IMR-90 (cell line): Measurements from ENCODE around the gene C19orf73. TPM values are rescaled to one million over a fixed set of nuclear protein-coding genes. Genes with fewer than 3 reads are reported as not detected.

Experiments used
- ATAC-seq: fragments of 200-7000 bp; cut with Tn5 transposase; 2 replicates; pipeline ENCODE4 v1.9.1; 2020; ENCODE audit warnings: low read depth, mild to moderate bottlenecking, moderate library complexity
- BruUV-seq: library from RNA; stranded (reverse); fragments of 400-500 nt; replicated peaks from 2 replicates; lab custom pipeline; 2021; lab: Mats Ljungman, UMichigan
- CTCF ChIA-PET: fragments of 300-600 bp; formaldehyde crosslinking; extraction: SDS; loops from one replicate; lab custom pipeline; 2021; ENCODE audit warnings: antibody characterized with exemption; lab: Yijun Ruan, JAX
- POLR2A ChIA-PET: fragments of 300-600 bp; sonication (Branson Sonifier 250); formaldehyde crosslinking; loops from one replicate; lab custom pipeline; 2022; ENCODE audit warnings: antibody characterized with exemption; ENCODE audit not compliant: unreplicated experiment; lab: Charles Lee
- DNase-seq: peaks from one replicate; pipeline ENCODE4 v3.0.0; 2013
- H2AFZ ChIP-seq: replicated peaks from 2 replicates; pipeline ENCODE3; 2013; ENCODE audit warnings: low read length, mild to moderate bottlenecking; ENCODE audit not compliant: poor library complexity
- H2AK5ac ChIP-seq: 2 replicates; pipeline ENCODE4 v1.6.1; 2013; ENCODE audit warnings: low read depth, low read length, inconsistent platforms
- H2AK9ac ChIP-seq: replicated peaks from 2 replicates; pipeline ENCODE3; 2013; ENCODE audit warnings: mild to moderate bottlenecking, low read depth, low read length, moderate library complexity; ENCODE audit not compliant: poor library complexity
- H2BK120ac ChIP-seq: 2 replicates; pipeline ENCODE4 v1.6.1; 2013; ENCODE audit warnings: low read depth, low read length, inconsistent platforms
- H2BK15ac ChIP-seq: 3 replicates; pipeline ENCODE4 v1.6.1; 2013; ENCODE audit warnings: low read depth, low read length, inconsistent platforms
- H2BK20ac ChIP-seq: 2 replicates; pipeline ENCODE4 v1.6.1; 2013; ENCODE audit warnings: low read depth, mild to moderate bottlenecking, inconsistent platforms, low read length, moderate library complexity
- H2BK5ac ChIP-seq: 2 replicates; pipeline ENCODE4 v1.6.1; 2013; ENCODE audit warnings: mild to moderate bottlenecking, low read depth, low read length, inconsistent platforms; ENCODE audit not compliant: poor library complexity, severe bottlenecking
- H3K14ac ChIP-seq: replicated peaks from 2 replicates; pipeline ENCODE4 v1.6.1; 2013; ENCODE audit warnings: low read depth, low read length, inconsistent platforms
- H3K18ac ChIP-seq: 2 replicates; pipeline ENCODE4 v1.6.1; 2013; ENCODE audit warnings: low read depth, low read length, control low read depth
- H3K23ac ChIP-seq: 2 replicates; pipeline ENCODE4 v1.6.1; 2013; ENCODE audit warnings: low read depth, low read length, inconsistent platforms
- H3K27ac ChIP-seq: 2 replicates; pipeline ENCODE4 v1.5.1; 2013; ENCODE audit warnings: mild to moderate bottlenecking, control low read depth, low read length; ENCODE audit not compliant: insufficient read depth
- H3K27me3 ChIP-seq: 2 replicates; pipeline ENCODE4 v1.6.1; 2013; ENCODE audit warnings: low read length; ENCODE audit not compliant: control insufficient read depth, insufficient read depth
- H3K36me3 ChIP-seq: 2 replicates; pipeline ENCODE4 v1.6.1; 2013; ENCODE audit warnings: low read length, mixed read lengths; ENCODE audit not compliant: control insufficient read depth, insufficient read depth
- H3K4ac ChIP-seq: 2 replicates; pipeline ENCODE4 v1.6.1; 2013; ENCODE audit warnings: low read depth, low read length, inconsistent platforms
- H3K4me1 ChIP-seq: 2 replicates; pipeline ENCODE4 v1.6.1; 2013; ENCODE audit warnings: low read length, mixed read lengths; ENCODE audit not compliant: control insufficient read depth, insufficient read depth
- H3K4me2 ChIP-seq: 2 replicates; pipeline ENCODE4 v1.6.1; 2013; ENCODE audit warnings: low read depth, mild to moderate bottlenecking, control low read depth, low read length, moderate library complexity
- H3K4me3 ChIP-seq: 2 replicates; pipeline ENCODE4 v1.5.1; 2013; ENCODE audit warnings: low read depth, mild to moderate bottlenecking, control low read depth, low read length, moderate library complexity; ENCODE audit not compliant: insufficient read depth
- H3K56ac ChIP-seq: 2 replicates; pipeline ENCODE4 v1.6.1; 2013; ENCODE audit warnings: low read length, inconsistent platforms; ENCODE audit not compliant: insufficient read depth; ENCODE audit errors: extremely low read depth
- H3K79me1 ChIP-seq, 2 experiments: 2 replicates each; pipeline ENCODE4 v1.6.1; 2013; ENCODE audit warnings: low read length in 2 of 2, inconsistent platforms in 1 of 2, low read depth in 1 of 2
- H3K9ac ChIP-seq: 2 replicates; pipeline ENCODE4 v1.6.1; 2013; ENCODE audit warnings: low read depth, low read length, control low read depth
- H3K9me1 ChIP-seq: 2 replicates; pipeline ENCODE4 v1.6.1; 2013; ENCODE audit warnings: low read length, inconsistent platforms; ENCODE audit not compliant: insufficient read depth
- H3K9me3 ChIP-seq: 2 replicates; pipeline ENCODE4 v1.6.1; 2013; ENCODE audit warnings: low read length; ENCODE audit not compliant: control insufficient read depth, insufficient read depth
- H4K20me1 ChIP-seq: 2 replicates; pipeline ENCODE4 v1.6.1; 2013; ENCODE audit warnings: low read length, inconsistent platforms; ENCODE audit not compliant: insufficient read depth
- H4K5ac ChIP-seq: 2 replicates; pipeline ENCODE4 v1.6.1; 2013; ENCODE audit warnings: mild to moderate bottlenecking, low read depth, low read length, control low read depth
- H4K8ac ChIP-seq, 2 experiments: 2 replicates each; pipeline ENCODE4 v1.6.1; 2013; ENCODE audit warnings: low read depth in 2 of 2, low read length in 2 of 2, control low read depth in 1 of 2, inconsistent platforms in 1 of 2
- H4K91ac ChIP-seq: 2 replicates; pipeline ENCODE4 v1.6.1; 2013; ENCODE audit warnings: low read depth, low read length, inconsistent platforms; ENCODE audit not compliant: insufficient read depth
- BHLHE40 ChIP-seq: fragments of 150-350 bp; IDR thresholded peaks from 2 replicates; pipeline ENCODE4 v1.6.1; 2016; ENCODE audit warnings: mild to moderate bottlenecking, low read depth, low read length
- CEBPB ChIP-seq: IDR thresholded peaks from 2 replicates; pipeline ENCODE4 v1.6.1; 2012; ENCODE audit warnings: low read depth, low read length, improper control_type of control experiment
- CHD1 ChIP-seq: IDR thresholded peaks from 2 replicates; pipeline ENCODE4 v1.6.1; 2012; ENCODE audit warnings: low read depth, low read length, improper control_type of control experiment
- FOS ChIP-seq: fragments of 150-350 bp; IDR thresholded peaks from 2 replicates; pipeline ENCODE4 v1.6.1; 2016; ENCODE audit warnings: low read depth, low read length
- MAFK ChIP-seq: IDR thresholded peaks from 2 replicates; pipeline ENCODE4 v1.6.1; 2012; ENCODE audit warnings: low read depth, low read length, improper control_type of control experiment
- MAZ ChIP-seq: IDR thresholded peaks from 2 replicates; pipeline ENCODE4 v1.6.1; 2012; ENCODE audit warnings: low read depth, mild to moderate bottlenecking, low read length, improper control_type of control experiment, moderate library complexity, borderline replicate concordance
- MXI1 ChIP-seq: IDR thresholded peaks from 2 replicates; pipeline ENCODE4 v1.6.1; 2012; ENCODE audit warnings: low read depth, mild to moderate bottlenecking, low read length, moderate library complexity, borderline replicate concordance
- NFE2L2 ChIP-seq: fragments of 150-350 bp; IDR thresholded peaks from 2 replicates; pipeline ENCODE4 v1.6.1; 2016; ENCODE audit warnings: low read depth, mild to moderate bottlenecking, low read length
- POLR2A ChIP-seq: IDR thresholded peaks from 2 replicates; pipeline ENCODE4 v1.6.1; 2012; ENCODE audit warnings: mild to moderate bottlenecking, low read depth, low read length
- RAD21 ChIP-seq: IDR thresholded peaks from 2 replicates; pipeline ENCODE4 v1.6.1; 2012; ENCODE audit warnings: low read length, improper control_type of control experiment
- RCOR1 ChIP-seq: IDR thresholded peaks from 2 replicates; pipeline ENCODE4 v1.6.1; 2012; ENCODE audit warnings: mild to moderate bottlenecking, low read length, improper control_type of control experiment; ENCODE audit not compliant: insufficient replicate concordance
- RFX5 ChIP-seq: IDR thresholded peaks from 2 replicates; pipeline ENCODE4 v1.8.0; 2012; ENCODE audit warnings: low read depth, mild to moderate bottlenecking, low read length, moderate library complexity
- SMC3 ChIP-seq: fragments of 150-350 bp; IDR thresholded peaks from 2 replicates; pipeline ENCODE4 v1.6.1; 2016; ENCODE audit warnings: low read depth, mild to moderate bottlenecking, antibody characterized with exemption, low read length, moderate library complexity
- WGBS, 2 experiments: methylation state at CpG; one replicate each; pipeline versions ENCODE4 v1.1.5 to v1.1.7; 2013; ENCODE audit warnings: missing lambda C conversion rate in 2 of 2; ENCODE audit not compliant: insufficient read length in 1 of 2; ENCODE audit errors: extremely low coverage in 2 of 2; 5-methylcytosine and 5-hydroxymethylcytosine counted together
- dilution Hi-C: fragments of 300-500 bp; cut with HindIII; formaldehyde crosslinking; loops from one replicate; pipeline ENCODE4 v1.14.3; 2018; ENCODE audit warnings: low sequenced_read_pairs; ENCODE audit not compliant: unreplicated experiment
- in situ Hi-C: fragments of 300-500 bp; cut with MboI; formaldehyde crosslinking; loops from 3 replicates; pipeline ENCODE4 v1.14.3; 2019; ENCODE audit warnings: low sequenced_read_pairs, inconsistent platforms, mixed read lengths
- intact Hi-C: fragments of 100-400 bp; cut with micrococcal nuclease; formaldehyde crosslinking; loops from 2 replicates; pipeline ENCODE4 v1.10.0; 2022
- polyA plus RNA-seq, 3 experiments: library from polyadenylated mRNA; depleted of rRNA; stranded (reverse); fragments of >200 nt; gene quantifications; 2 replicates each; pipeline ENCODE4 v1.2.3, GENCODE V29; 2012; ENCODE audit warnings: low replicate concordance in 1 of 3
- total RNA-seq: library from RNA; depleted of rRNA; stranded (reverse); fragments of >200 nt; gene quantifications from 2 replicates; pipeline ENCODE4 v1.2.3, GENCODE V29; 2012
- TF ChIP-seq, protein P1 (sequence below): fragments of 150-350 bp; IDR thresholded peaks from 2 replicates; pipeline ENCODE4 v1.6.1; 2017; ENCODE audit warnings: mild to moderate bottlenecking, antibody characterized with exemption, low read length, low read depth
- TF ChIP-seq, protein P2 (sequence below): conservative IDR thresholded peaks from 2 replicates; pipeline ENCODE4 v1.5.1; 2012; ENCODE audit warnings: mild to moderate bottlenecking, low read depth, low read length, improper control_type of control experiment
- TF ChIP-seq, protein P3 (sequence below): fragments of 150-350 bp; IDR thresholded peaks from 2 replicates; pipeline ENCODE4 v1.6.1; 2016; ENCODE audit warnings: low read depth, mild to moderate bottlenecking, low read length, moderate library complexity, borderline replicate concordance

Gene C19orf73
- total and polyA plus RNA-seq, 2 of the 4 experiments (the other 2 are of a cell fraction): 1.2 TPM; not detected in 1

- ATAC-seq (no peak), DNase-seq (no peak)
- no peak overlapping the region for H2AK5ac ChIP-seq
- no peak overlapping the region for H2BK120ac ChIP-seq
- dilution Hi-C loops: no loop called here
- peaks cover 53% of the 10 kb centered on the region for H3K36me3 ChIP-seq
- in situ Hi-C loops: no loop called here
- no peak overlapping the region for H3K14ac ChIP-seq
- no peak overlapping the region for H4K5ac ChIP-seq
- no peak overlapping the region for H3K18ac ChIP-seq
- no TSS peak for BruUV-seq
- no peak overlapping the region for H4K8ac ChIP-seq
- H3K23ac ChIP-seq: no peak overlapping the region
- no peak overlapping the region for H4K91ac ChIP-seq
- peaks cover 37% of the 10 kb centered on the region for H4K20me1 ChIP-seq
- H2BK20ac ChIP-seq: no peak overlapping the region
- no peak overlapping the region for H3K9ac ChIP-seq
- H3K27me3 ChIP-seq: no peaks in the 10 kb centered on the region
- H3K9me3 ChIP-seq: no peaks in the 10 kb centered on the region
- 83% methylated on average over 4 of the region's 5 CpGs; no CpG with 5 or more reads in 1 of the 2 experiments for WGBS, 2 experiments
- peaks cover 4% of the 10 kb centered on the region for H3K4me1 ChIP-seq
- ChIA-PET CTCF (interaction anchor here (1.1 to 1.5 kb wide), 2 partner anchors 11 to 90 kb away, joined by 3 to 4 read pairs; no protein-coding TSS in a partner anchor), POLR2A (no interaction called here)
- H2BK5ac ChIP-seq: no peak overlapping the region
- H3K56ac ChIP-seq: no peak overlapping the region
- peaks cover 15% of the 10 kb centered on the region for H3K9me1 ChIP-seq
- TF ChIP-seq BHLHE40 (no peak), MXI1 (no peak), MAZ (no peak), CHD1 (no peak), CEBPB (no peak), POLR2A (no peak), RFX5 (no peak), SMC3 (no peak), MAFK (no peak), NFE2L2 (no peak), FOS (no peak), RCOR1 (no peak), RAD21 (no peak)
- TF ChIP-seq, protein P1, sequence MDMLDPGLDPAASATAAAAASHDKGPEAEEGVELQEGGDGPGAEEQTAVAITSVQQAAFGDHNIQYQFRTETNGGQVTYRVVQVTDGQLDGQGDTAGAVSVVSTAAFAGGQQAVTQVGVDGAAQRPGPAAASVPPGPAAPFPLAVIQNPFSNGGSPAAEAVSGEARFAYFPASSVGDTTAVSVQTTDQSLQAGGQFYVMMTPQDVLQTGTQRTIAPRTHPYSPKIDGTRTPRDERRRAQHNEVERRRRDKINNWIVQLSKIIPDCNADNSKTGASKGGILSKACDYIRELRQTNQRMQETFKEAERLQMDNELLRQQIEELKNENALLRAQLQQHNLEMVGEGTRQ: no peak
- TF ChIP-seq, protein P2, sequence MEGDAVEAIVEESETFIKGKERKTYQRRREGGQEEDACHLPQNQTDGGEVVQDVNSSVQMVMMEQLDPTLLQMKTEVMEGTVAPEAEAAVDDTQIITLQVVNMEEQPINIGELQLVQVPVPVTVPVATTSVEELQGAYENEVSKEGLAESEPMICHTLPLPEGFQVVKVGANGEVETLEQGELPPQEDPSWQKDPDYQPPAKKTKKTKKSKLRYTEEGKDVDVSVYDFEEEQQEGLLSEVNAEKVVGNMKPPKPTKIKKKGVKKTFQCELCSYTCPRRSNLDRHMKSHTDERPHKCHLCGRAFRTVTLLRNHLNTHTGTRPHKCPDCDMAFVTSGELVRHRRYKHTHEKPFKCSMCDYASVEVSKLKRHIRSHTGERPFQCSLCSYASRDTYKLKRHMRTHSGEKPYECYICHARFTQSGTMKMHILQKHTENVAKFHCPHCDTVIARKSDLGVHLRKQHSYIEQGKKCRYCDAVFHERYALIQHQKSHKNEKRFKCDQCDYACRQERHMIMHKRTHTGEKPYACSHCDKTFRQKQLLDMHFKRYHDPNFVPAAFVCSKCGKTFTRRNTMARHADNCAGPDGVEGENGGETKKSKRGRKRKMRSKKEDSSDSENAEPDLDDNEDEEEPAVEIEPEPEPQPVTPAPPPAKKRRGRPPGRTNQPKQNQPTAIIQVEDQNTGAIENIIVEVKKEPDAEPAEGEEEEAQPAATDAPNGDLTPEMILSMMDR: no peak
- TF ChIP-seq, protein P3, sequence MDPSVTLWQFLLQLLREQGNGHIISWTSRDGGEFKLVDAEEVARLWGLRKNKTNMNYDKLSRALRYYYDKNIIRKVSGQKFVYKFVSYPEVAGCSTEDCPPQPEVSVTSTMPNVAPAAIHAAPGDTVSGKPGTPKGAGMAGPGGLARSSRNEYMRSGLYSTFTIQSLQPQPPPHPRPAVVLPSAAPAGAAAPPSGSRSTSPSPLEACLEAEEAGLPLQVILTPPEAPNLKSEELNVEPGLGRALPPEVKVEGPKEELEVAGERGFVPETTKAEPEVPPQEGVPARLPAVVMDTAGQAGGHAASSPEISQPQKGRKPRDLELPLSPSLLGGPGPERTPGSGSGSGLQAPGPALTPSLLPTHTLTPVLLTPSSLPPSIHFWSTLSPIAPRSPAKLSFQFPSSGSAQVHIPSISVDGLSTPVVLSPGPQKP: no peak
- H3K4ac ChIP-seq: no peak overlapping the region
- H2AK9ac ChIP-seq: no peak overlapping the region
- no peak overlapping the region for H3K4me3 ChIP-seq
- no peak overlapping the region for H2BK15ac ChIP-seq
- intact Hi-C loops: no loop called here
- H3K4me2 ChIP-seq: no peak overlapping the region
- H3K79me1 ChIP-seq: peaks cover 8 to 48% of the 10 kb centered on the region in 2 experiments; a peak in 3 of 4 replicates
- H2AFZ ChIP-seq: no peak overlapping the region
- no peak overlapping the region for H3K27ac ChIP-seq
Observed at GRCh38 chr19:49109051-49109450, 9.9 kb downstream of the C19orf73 start.
